Upper lobe of right lung (tissue), 1 donor: ENCODE measurements around the gene PHYKPL. TPM values are rescaled to one million over a fixed set of nuclear protein-coding genes. Genes with fewer than 3 reads are reported as not detected.

Experiments
- ATAC-seq: fragments of 200-7000 bp; cut with Tn5 transposase; one replicate; pipeline ENCODE4 v1.9.1; 2020; ENCODE audit warnings: mild to moderate bottlenecking, moderate library complexity
- DNase-seq: peaks from one replicate; pipeline ENCODE4 v3.0.0-alpha.2; 2020
- H3K27ac ChIP-seq: fragments of 200-600 bp; one replicate; pipeline ENCODE4 v1.8.0; 2022
- H3K27me3 ChIP-seq: fragments of 200-600 bp; one replicate; pipeline ENCODE4 v1.8.0; 2022; ENCODE audit warnings: mild to moderate bottlenecking
- H3K36me3 ChIP-seq: fragments of 200-600 bp; one replicate; pipeline ENCODE4 v1.8.0; 2022
- H3K4me1 ChIP-seq: fragments of 200-600 bp; one replicate; pipeline ENCODE4 v1.8.0; 2022
- H3K4me3 ChIP-seq: fragments of 200-600 bp; one replicate; pipeline ENCODE4 v1.8.0; 2022; ENCODE audit warnings: mild to moderate bottlenecking
- H3K9me3 ChIP-seq: fragments of 200-600 bp; one replicate; pipeline ENCODE4 v1.8.0; 2022
- intact Hi-C: fragments of 100-400 bp; cut with DNase I; formaldehyde crosslinking; loops from one replicate; pipeline ENCODE4 v1.11.0; 2022
- total RNA-seq: library from RNA; stranded (reverse); fragmentation: NEBNext Ultra II Directional; extraction: Animal tissue kit (Norgen Biotek cat#: 25700); gene quantifications from one replicate; pipeline ENCODE4 v1.2.1, GENCODE V29; 2021
- TF ChIP-seq, protein P1 (sequence below): fragments of 200-600 bp; IDR thresholded peaks from one replicate; pipeline ENCODE4 v1.8.0; 2022; ENCODE audit warnings: antibody characterized with exemption
- donor health status: DM: no; HTN: yes; CAD: no; lungs with severe emphysema.

Gene PHYKPL
- total RNA-seq, 1 donor from 2014 or later: 96.1 TPM

GRCh38 chr5:178273665-178274541 is 41.3 kb upstream of the PHYKPL start:
- intact Hi-C loops: no loop called here

GRCh38 chr5:178273041-178273440 is 40.4 kb upstream of the PHYKPL start:
- H3K27ac ChIP-seq: no peak overlapping the region
- H3K4me1 ChIP-seq: no peaks in the 10 kb centered on the region
- intact Hi-C loops: no loop called here
- ATAC-seq (no peak), DNase-seq (no peak)
- TF ChIP-seq, protein P1, sequence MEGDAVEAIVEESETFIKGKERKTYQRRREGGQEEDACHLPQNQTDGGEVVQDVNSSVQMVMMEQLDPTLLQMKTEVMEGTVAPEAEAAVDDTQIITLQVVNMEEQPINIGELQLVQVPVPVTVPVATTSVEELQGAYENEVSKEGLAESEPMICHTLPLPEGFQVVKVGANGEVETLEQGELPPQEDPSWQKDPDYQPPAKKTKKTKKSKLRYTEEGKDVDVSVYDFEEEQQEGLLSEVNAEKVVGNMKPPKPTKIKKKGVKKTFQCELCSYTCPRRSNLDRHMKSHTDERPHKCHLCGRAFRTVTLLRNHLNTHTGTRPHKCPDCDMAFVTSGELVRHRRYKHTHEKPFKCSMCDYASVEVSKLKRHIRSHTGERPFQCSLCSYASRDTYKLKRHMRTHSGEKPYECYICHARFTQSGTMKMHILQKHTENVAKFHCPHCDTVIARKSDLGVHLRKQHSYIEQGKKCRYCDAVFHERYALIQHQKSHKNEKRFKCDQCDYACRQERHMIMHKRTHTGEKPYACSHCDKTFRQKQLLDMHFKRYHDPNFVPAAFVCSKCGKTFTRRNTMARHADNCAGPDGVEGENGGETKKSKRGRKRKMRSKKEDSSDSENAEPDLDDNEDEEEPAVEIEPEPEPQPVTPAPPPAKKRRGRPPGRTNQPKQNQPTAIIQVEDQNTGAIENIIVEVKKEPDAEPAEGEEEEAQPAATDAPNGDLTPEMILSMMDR: no peak
- no peaks in the 10 kb centered on the region for H3K27me3 ChIP-seq
- no peaks in the 10 kb centered on the region for H3K9me3 ChIP-seq
- H3K4me3 ChIP-seq: no peak overlapping the region
- H3K36me3 ChIP-seq: no peaks in the 10 kb centered on the region

More at GRCh38 chr5:178273665-178274541, 41.3 kb upstream of the PHYKPL start:
- Histone ChIP-seq H3K4me3 (no peak overlapping the region), H3K27me3 (no peaks in the 10 kb centered on the region), H3K4me1 (no peaks in the 10 kb centered on the region), H3K9me3 (no peaks in the 10 kb centered on the region), H3K36me3 (no peaks in the 10 kb centered on the region), H3K27ac (no peak overlapping the region)
- TF ChIP-seq, protein P1: no peak
- DNase-seq (peak; percentile 85), ATAC-seq (peak; percentile 85)

DNA sequence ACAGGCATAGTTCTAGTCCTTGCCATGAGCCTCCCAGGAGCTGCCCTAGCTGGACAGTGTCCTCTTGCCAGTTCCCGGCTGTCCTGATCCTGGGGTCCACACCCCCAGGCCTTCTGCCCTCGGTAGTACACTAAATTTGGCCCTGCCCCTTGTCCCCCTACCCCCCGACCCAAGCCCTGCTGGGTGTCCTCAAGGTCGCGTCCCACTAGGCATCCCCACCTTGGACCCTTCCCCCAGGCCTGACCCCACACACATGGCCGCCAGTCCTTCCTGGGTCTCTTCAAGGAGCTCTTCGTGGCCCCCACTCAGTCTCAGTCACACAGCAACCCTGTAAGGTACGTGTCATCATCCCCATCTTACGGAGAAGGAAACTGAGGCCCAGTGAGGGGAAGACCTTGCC is 40.0 kb upstream of the PHYKPL start:
- DNase-seq (no peak), ATAC-seq (no peak)
- H3K36me3 ChIP-seq: no peaks in the 10 kb centered on the region
- no peaks in the 10 kb centered on the region for H3K9me3 ChIP-seq
- no peak overlapping the region for H3K27ac ChIP-seq
- H3K27me3 ChIP-seq: no peaks in the 10 kb centered on the region
- no peak overlapping the region for H3K4me3 ChIP-seq
- H3K4me1 ChIP-seq: no peaks in the 10 kb centered on the region
- TF ChIP-seq, protein P1: no peak
- intact Hi-C loops: no loop called here

- Histone ChIP-seq H3K4me1 (no peaks in the 10 kb centered on the region), H3K36me3 (no peaks in the 10 kb centered on the region), H3K9me3 (no peaks in the 10 kb centered on the region), H3K27me3 (no peaks in the 10 kb centered on the region), H3K4me3 (no peak overlapping the region), H3K27ac (no peak overlapping the region)
- DNase-seq: no peak
- TF ChIP-seq, protein P1: no peak
- intact Hi-C loops: no loop called here
- no peak for ATAC-seq
Measured at GRCh38 chr5:178271726-178272479, 39.3 kb upstream of the PHYKPL start.

DNA sequence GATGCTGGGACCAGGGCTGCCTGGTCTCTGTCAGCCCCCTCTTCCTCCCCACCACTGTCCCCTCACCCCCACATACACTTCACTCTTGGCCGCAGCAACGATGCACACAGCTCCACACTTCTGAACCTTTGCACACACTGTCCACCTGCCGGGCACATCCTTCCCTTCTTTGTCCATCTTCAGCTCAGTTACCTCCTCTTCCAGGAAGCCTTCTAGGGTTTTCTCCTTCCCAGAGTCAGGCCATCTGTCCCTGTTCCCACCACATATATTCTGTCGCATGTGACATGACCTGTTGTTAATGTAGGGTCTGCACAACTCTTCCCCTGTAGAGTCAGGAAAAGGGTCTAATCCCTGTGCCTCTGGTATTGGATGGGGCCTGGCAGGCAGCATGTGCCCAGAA is 38.6 kb upstream of the PHYKPL start:
- Histone ChIP-seq H3K4me3 (no peak overlapping the region), H3K4me1 (no peaks in the 10 kb centered on the region), H3K27ac (no peak overlapping the region), H3K9me3 (no peaks in the 10 kb centered on the region), H3K36me3 (no peaks in the 10 kb centered on the region), H3K27me3 (no peaks in the 10 kb centered on the region)
- DNase-seq (no peak), ATAC-seq (no peak)
- intact Hi-C loops: no loop called here
- TF ChIP-seq, protein P1: no peak
